Measurements from ENCODE around the gene FZD1.

DNA sequence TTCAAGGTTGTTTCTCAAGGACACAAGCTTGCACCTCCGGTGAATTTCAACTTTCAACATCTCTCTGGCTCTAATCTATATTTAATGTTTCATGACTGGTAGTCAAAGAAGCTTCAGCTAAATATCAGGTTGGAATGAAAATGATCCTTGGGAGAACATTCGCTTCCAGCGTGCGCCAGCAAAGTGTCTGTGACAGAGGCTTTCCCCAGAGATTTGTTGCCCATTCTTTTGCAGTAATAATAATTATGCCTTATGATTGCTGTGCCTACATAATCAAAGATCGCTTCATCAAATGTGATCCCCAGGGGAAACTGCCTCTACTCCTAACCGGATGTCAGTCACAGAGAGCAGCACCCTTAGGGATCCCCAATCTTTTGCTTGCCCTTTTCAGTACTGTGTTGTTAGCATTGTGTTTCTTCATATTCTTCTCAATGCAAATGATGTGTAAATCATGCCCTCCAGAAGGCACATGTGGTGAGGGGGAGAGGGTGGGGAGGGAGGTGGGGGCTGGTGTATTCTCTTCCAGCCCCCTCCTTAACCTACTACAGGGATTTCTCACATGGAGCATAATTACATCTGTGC, 30.5 kb downstream of the FZD1 start:
- TF ChIP-seq, protein P1, sequence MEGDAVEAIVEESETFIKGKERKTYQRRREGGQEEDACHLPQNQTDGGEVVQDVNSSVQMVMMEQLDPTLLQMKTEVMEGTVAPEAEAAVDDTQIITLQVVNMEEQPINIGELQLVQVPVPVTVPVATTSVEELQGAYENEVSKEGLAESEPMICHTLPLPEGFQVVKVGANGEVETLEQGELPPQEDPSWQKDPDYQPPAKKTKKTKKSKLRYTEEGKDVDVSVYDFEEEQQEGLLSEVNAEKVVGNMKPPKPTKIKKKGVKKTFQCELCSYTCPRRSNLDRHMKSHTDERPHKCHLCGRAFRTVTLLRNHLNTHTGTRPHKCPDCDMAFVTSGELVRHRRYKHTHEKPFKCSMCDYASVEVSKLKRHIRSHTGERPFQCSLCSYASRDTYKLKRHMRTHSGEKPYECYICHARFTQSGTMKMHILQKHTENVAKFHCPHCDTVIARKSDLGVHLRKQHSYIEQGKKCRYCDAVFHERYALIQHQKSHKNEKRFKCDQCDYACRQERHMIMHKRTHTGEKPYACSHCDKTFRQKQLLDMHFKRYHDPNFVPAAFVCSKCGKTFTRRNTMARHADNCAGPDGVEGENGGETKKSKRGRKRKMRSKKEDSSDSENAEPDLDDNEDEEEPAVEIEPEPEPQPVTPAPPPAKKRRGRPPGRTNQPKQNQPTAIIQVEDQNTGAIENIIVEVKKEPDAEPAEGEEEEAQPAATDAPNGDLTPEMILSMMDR (conservative IDR thresholded peaks at IDR 0.05), result no peak
- TF ChIP-seq EZH2 (IDR thresholded peaks at IDR 0.05; ENCODE audit: low read depth), result no peak

Data from PC-9 (cell line).